Measurements from ENCODE around the gene BRD4. TPM values are rescaled to one million over a fixed set of nuclear protein-coding genes. Genes with fewer than 3 reads are reported as not detected.

BRD4 gene
- total RNA-seq, 1 experiment from 2014 or later = 144 TPM

- Mint-ChIP-seq H3K27me3 (ENCODE audit: low read depth) (no peaks in the 10 kb centered on the region), H3K4me3 (no peak overlapping the region), H3K4me1 (peaks cover 14 to 21% of the 10 kb centered on the region in 2 experiments), H3K9me3 (no peaks in the 10 kb centered on the region), H3K36me3 (ENCODE audit: insufficient read depth in 1 of 3, low read depth in 3 of 3) (peaks cover 54 to 98% (median 97%) of the 10 kb centered on the region in 3 experiments; a peak in 6 of 7 replicates), H3K27ac (no peak overlapping the region)
- H4K8ac ChIP-seq (replicated peaks; ENCODE audit: insufficient read length, low read depth, low read length) = no peak overlapping the region
- no peak overlapping the region for H3T11ph ChIP-seq (ENCODE audit: low read length)
- no peaks in the 10 kb centered on the region for H3K23me2 ChIP-seq (ENCODE audit: insufficient read length, low read depth, low read length, poor library complexity, severe bottlenecking)
- H3K79me2 ChIP-seq (ENCODE audit: insufficient read depth, low read length) = no peaks in the 10 kb centered on the region
- no peaks in the 10 kb centered on the region for H3K27me3 ChIP-seq (ENCODE audit: insufficient read depth, low read length)
- no peak overlapping the region for H2AK5ac ChIP-seq (ENCODE audit: insufficient read length, low read length)
- H3K4me1 ChIP-seq (ENCODE audit: insufficient read depth, low read length) = no peaks in the 10 kb centered on the region
- no peak overlapping the region for H3K18ac ChIP-seq (ENCODE audit: insufficient read length, low read depth, low read length)
- no peak for DNase-seq
- H2BK20ac ChIP-seq (ENCODE audit: low read depth, low read length, poor library complexity, severe bottlenecking) = no peak overlapping the region
- no peak overlapping the region for H4K5ac ChIP-seq (ENCODE audit: insufficient read length, low read depth, low read length)
- TF ChIP-seq CTCF (conservative IDR thresholded peaks at IDR 0.05) = no peak
- H3K23ac ChIP-seq (ENCODE audit: insufficient read length, low read depth, low read length) = no peak overlapping the region
- no peak overlapping the region for H3K4ac ChIP-seq (ENCODE audit: low read depth, low read length)
- no peaks in the 10 kb centered on the region for H4K20me1 ChIP-seq (ENCODE audit: control insufficient read depth, insufficient read depth, insufficient read length)
- H3K56ac ChIP-seq (ENCODE audit: insufficient read length, low read depth, low read length) = no peak overlapping the region
- H3K4me2 ChIP-seq (ENCODE audit: insufficient read depth, insufficient read length, low read length) = no peak overlapping the region
- H2AFZ ChIP-seq (ENCODE audit: low read length) = no peak overlapping the region
- H3K9me3 ChIP-seq (ENCODE audit: control insufficient read depth, low read depth, low read length) = no peaks in the 10 kb centered on the region
- H2BK12ac ChIP-seq (ENCODE audit: insufficient read length, low read depth, low read length) = no peak overlapping the region
- H3K79me1 ChIP-seq (ENCODE audit: insufficient read depth, low read depth, low read length, poor library complexity, severe bottlenecking) = no peaks in the 10 kb centered on the region
- H2BK5ac ChIP-seq (ENCODE audit: insufficient read length, low read length) = no peak overlapping the region
- H4K91ac ChIP-seq (ENCODE audit: insufficient read length, low read depth, low read length) = no peak overlapping the region
- no peak overlapping the region for H3K14ac ChIP-seq (ENCODE audit: insufficient read depth, low read length)
- no peak overlapping the region for H2BK120ac ChIP-seq (ENCODE audit: low read depth, low read length, poor library complexity, severe bottlenecking)
- no peak overlapping the region for H2BK15ac ChIP-seq (ENCODE audit: low read depth, low read length)
- WGBS (ENCODE audit: extremely low coverage, insufficient read length, low lambda C conversion rate) = no CpG with 5 or more reads among the region's 22 CpGs
- no peak overlapping the region for H3K27ac ChIP-seq (ENCODE audit: insufficient read length, low read depth, low read length)
- no peak overlapping the region for H3K9ac ChIP-seq (ENCODE audit: extremely low read depth, insufficient read length, low read length)
Observed at GRCh38 chr19:15256708-15257331, 75.5 kb downstream of the BRD4 start.
